ENCODE results near the gene HCN2. TPM values are rescaled to one million over a fixed set of nuclear protein-coding genes. Genes with fewer than 3 reads are reported as not detected.
"Not testable (repeated sequence)": the region's sequence is repeated elsewhere in the genome, so short reads cannot be mapped to it uniquely, and the experiment has no call there.

HCN2 gene
- total and polyA plus RNA-seq, 8 donors = 0.06 to 0.50 (median 0.17) TPM

DNA sequence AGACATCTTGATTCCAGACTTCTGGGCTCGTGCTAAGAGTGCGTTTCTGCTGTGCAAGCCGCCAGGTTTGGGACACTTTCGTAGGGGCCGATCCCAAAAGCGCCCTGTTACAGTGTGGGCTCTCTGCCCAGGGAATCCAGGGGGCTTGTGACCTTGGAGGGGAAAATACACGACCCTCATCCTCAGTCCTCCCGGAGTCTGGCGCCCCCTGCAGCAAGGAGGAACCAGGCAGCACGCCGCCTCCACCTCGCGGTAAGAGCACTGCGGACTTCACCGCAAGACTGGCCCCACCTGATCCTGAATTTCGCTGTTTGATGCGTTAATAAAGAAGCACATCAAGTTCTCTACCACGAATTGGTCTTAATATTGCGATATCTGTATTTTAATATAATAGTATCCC lies 38.5 kb downstream of the HCN2 start:
- H3K9me3 ChIP-seq = no peaks in the 10 kb centered on the region
- TF ChIP-seq, protein P1, sequence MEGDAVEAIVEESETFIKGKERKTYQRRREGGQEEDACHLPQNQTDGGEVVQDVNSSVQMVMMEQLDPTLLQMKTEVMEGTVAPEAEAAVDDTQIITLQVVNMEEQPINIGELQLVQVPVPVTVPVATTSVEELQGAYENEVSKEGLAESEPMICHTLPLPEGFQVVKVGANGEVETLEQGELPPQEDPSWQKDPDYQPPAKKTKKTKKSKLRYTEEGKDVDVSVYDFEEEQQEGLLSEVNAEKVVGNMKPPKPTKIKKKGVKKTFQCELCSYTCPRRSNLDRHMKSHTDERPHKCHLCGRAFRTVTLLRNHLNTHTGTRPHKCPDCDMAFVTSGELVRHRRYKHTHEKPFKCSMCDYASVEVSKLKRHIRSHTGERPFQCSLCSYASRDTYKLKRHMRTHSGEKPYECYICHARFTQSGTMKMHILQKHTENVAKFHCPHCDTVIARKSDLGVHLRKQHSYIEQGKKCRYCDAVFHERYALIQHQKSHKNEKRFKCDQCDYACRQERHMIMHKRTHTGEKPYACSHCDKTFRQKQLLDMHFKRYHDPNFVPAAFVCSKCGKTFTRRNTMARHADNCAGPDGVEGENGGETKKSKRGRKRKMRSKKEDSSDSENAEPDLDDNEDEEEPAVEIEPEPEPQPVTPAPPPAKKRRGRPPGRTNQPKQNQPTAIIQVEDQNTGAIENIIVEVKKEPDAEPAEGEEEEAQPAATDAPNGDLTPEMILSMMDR (IDR thresholded peaks at IDR 0.05) = no peak
- DNase-seq (no peak), ATAC-seq (no peak)
- H3K4me1 ChIP-seq = peaks cover 6 to 17% of the 10 kb centered on the region in 2 donors
- H3K4me3 ChIP-seq = no peak overlapping the region
- no peaks in the 10 kb centered on the region for H3K27me3 ChIP-seq
- no peak overlapping the region for H3K27ac ChIP-seq
- peaks cover 0 to 68% of the 10 kb centered on the region in 2 donors for H3K36me3 ChIP-seq
- intact Hi-C loops (cut with DNase I) = no loop called here

DNA sequence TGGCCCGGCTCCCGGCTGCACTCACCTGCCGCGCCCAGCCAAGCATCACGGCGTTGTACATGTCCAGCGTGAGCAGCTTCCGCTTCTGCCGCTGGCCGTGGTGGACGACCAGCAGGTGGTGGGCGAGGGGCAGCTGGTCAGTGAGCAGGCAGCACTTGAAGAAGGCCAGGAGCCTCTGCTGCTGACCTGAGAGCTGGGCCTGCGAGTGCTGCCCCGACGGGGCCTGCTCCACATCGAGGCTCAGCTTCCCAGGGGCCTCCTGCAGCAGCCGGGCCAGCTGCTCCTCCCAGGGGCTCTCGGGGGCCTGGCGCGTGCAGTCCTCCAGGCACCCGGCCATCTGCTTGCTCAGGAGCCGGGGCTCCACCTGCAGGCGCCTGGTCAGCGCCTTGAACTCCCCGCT lies 39.8 kb downstream of the HCN2 start:
- intact Hi-C loops (cut with DNase I) = not testable (repeated sequence)

DNA sequence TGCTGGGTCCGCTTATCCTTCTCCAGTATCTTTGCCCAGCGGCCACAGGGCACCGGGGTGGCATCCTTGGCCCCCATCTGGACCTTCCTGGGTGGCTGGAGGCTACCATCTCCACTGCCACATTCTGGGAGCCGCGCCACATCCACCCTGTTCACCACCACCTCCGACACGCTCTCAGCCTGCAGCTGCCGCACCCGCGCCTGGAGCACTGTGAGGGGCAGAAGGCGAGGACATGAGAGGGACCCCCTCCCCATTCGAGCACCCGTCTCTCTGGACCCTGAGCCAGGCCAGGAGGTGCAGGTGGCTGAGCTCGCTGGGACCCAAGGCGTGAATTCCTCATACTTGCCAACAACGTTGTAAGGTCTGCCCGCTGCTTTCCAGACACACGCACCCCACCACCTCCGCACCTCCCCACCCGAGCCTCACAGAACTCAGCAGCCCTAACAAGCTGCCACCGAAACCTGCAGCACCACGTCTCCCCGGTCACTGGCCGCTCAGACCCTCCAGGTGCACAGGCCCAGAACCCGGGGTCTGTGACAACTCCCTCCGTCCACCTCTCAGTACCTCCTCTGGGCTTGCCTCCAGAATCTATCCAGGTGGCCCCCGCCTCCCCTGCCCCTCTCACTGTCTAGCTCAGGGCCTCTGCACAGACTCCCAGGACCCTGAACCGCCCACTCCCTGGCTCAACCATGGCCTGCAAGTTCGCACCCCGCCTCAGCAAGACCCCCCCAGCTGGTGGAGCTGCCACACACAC lies 40.5 kb downstream of the HCN2 start:
- peaks cover 0 to 48% of the 10 kb centered on the region in 2 donors for H3K36me3 ChIP-seq
- peaks cover 13 to 28% of the 10 kb centered on the region in 2 donors for H3K4me1 ChIP-seq
- H3K27ac ChIP-seq = no peak overlapping the region
- H3K27me3 ChIP-seq = no peaks in the 10 kb centered on the region
- intact Hi-C loops (cut with DNase I) = no loop called here
- ATAC-seq = no peak
- no peak overlapping the region for H3K4me3 ChIP-seq
- H3K9me3 ChIP-seq = no peaks in the 10 kb centered on the region
- TF ChIP-seq, protein P1 (IDR thresholded peaks at IDR 0.05) = no peak
- no peak for DNase-seq

More for the DNA sequence above, 39.8 kb downstream of the HCN2 start:
- peaks cover 0 to 54% of the 10 kb centered on the region in 2 donors for H3K36me3 ChIP-seq
- not testable (repeated sequence) for ATAC-seq, H3K9me3 ChIP-seq, DNase-seq, H3K4me3 ChIP-seq, H3K27ac ChIP-seq, H3K27me3 ChIP-seq
- peaks cover 12 to 26% of the 10 kb centered on the region in 2 donors for H3K4me1 ChIP-seq

DNA sequence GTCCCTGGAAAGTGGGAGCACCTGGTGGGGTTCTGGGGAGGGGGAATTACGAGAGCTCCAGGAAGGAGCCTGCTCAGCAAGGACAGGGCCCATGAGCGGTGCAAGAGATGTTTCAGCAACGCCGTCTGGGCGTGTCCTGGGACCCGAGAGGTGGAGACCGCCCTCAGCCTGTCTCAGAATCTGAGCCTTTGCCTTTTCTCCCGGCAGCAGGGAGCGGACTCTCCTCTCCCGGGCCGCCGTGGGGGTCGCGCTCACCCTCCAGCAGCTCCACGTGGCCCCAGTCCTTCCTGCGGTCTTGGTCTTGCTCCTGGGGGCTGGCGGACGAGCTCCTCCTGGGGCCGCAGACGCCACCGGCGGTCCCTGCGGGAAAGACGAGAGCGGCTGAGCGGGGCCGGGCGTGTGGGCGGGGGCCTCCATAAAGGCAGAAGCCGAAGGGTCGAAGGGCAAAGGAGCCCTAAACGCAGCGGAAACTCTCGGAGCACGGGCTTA lies 42.9 kb downstream of the HCN2 start:
- TF ChIP-seq, protein P1 (IDR thresholded peaks at IDR 0.05) = no peak
- no peaks in the 10 kb centered on the region for H3K9me3 ChIP-seq
- intact Hi-C loops (cut with DNase I) = no loop called here
- no peaks in the 10 kb centered on the region for H3K27me3 ChIP-seq
- H3K36me3 ChIP-seq = peaks cover 0 to 33% of the 10 kb centered on the region in 2 donors
- no peak for DNase-seq
- H3K27ac ChIP-seq = peak overlapping the region in 1 of 2 donors; percentile 77
- peaks cover 13 to 28% of the 10 kb centered on the region in 2 donors for H3K4me1 ChIP-seq
- H3K4me3 ChIP-seq = peak overlapping the region; percentile 76 to 99
- peak; percentile 19 for ATAC-seq

DNA sequence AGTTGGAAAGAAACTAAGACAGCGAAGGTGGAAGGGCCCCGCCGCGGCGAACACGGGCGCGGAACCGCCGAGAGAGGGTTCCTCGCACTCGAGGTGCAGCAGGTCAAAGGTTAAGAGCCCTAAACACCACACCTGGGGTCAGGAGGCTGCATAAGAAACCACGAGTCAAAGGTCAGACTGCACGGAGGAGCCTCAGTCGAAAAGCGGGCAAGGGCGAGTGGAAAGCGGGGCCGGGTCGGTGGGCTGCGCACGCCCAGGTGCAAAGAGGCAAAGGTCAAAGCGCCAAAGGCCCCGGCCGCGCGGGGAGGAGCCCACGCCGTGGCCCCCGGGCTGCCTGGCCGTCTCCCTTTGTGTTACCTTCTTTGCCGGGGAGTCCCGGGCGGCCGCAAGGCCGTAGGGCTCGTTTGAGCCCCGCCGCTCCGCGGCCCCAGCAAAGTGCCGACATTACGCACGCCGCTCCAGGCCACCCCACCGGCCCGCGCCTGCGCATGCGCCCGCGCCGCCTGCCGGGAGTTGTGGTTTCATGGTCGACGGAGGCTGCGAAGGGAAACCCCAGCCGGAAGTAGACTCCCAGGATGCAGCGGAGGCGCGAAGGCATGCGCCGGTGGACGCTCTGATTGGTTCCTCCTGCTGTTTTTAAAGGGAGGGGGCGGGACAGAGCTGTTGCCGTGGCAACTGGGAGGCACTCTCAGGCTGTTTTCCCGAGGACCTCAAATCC lies 43.5 kb downstream of the HCN2 start, which contains the start of gene POLRMT:
TSS of gene POLRMT (minus strand) at position 470 of the 718 bp plus-strand sequence. CDS start at position 445, 25 bp downstream.
- Histone ChIP-seq H3K4me3 (peak within 1 kb of the TSS; percentile 76 to 99), H3K27me3 (no peaks in the 10 kb centered on the region), H3K9me3 (no peaks in the 10 kb centered on the region), H3K27ac (peak within 1 kb of the TSS in 1 of 2 donors; percentile 77), H3K4me1 (peaks cover 13 to 28% of the 10 kb centered on the region in 2 donors), H3K36me3 (peaks cover 0 to 27% of the 10 kb centered on the region in 2 donors)
- DNase-seq = peak; percentile 98 to 99 (median 98)
- intact Hi-C loops (cut with DNase I) = no loop called here
- TF ChIP-seq, protein P1 (IDR thresholded peaks at IDR 0.05) = peak in 1 of 2 donors; percentile 36
- ATAC-seq = peak; percentile 97

Measured in left lung (tissue), 10 donors.